GM21825 (cell line): ENCODE results near the gene TTYH3.

Source experiments
- ATAC-seq: cut with Tn5 transposase; IDR thresholded peaks from one replicate; pipeline ENCODE4 v1.9.1; 2021; ENCODE audit warnings: mild to moderate bottlenecking, moderate library complexity; ENCODE audit not compliant: unreplicated experiment

TTYH3 gene

DNA sequence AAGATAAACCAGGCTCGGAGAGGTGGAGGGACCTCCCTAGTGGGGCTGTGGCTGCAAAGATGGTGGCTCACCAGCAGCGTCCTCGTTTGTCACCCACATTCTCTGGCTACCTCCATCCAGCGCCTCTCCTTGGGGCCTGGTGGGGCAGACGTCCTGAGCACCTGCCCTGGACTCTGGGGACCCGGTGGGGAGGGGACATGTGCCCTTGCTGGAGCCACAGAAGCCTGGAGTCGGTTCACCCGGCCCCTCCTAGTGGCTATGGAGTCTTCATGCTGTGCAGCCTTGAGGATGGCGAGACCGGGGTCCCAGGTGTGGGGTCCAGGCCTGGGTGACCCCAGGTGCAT lies 14.5 kb downstream of the TTYH3 start:
- ATAC-seq, result no peak

DNA sequence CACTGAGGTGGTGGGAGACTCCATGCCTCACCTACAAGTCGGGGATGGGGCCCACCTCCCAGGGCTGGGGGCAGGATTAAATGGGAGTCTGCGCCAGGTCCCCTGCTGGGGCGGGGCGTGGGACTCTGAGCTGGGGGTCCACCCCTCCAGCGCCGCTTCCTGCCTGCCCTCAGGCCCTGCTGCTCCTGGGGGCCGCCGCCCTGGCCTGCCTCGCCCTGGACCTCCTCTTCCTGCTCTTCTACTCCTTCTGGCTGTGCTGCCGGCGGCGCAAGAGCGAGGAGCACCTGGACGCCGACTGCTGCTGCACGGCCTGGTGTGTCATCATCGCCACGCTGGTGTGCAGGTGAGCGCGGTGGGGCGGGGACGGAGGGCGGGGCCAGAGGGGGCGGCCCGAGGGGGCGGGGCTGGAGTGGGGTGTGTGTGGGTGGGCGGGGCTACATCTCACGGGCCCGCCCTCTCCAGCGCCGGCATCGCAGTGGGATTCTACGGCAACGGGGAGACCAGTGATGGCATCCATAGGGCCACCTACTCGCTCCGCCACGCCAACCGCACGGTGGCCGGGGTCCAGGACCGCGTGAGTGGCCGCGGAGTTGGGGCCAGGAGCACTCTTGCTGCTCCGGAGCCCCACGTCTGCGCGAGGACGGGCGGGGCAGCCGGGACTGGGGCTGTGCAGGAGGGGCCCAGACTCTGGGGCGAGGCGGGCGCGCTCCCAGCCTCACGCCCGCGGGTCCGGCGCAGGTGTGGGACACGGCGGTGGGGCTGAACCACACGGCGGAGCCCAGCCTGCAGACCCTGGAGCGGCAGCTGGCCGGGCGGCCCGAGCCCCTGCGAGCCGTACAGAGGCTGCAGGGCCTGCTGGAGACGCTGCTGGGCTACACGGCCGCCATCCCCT lies 15.1 kb downstream of the TTYH3 start:
- no peak for ATAC-seq

- no peak for ATAC-seq
Measured at GRCh38 chr7:2647594-2648172, 15.9 kb downstream of the TTYH3 start.

- no peak for ATAC-seq
Measured at GRCh38 chr7:2649139-2649838, 17.5 kb downstream of the TTYH3 start.

DNA sequence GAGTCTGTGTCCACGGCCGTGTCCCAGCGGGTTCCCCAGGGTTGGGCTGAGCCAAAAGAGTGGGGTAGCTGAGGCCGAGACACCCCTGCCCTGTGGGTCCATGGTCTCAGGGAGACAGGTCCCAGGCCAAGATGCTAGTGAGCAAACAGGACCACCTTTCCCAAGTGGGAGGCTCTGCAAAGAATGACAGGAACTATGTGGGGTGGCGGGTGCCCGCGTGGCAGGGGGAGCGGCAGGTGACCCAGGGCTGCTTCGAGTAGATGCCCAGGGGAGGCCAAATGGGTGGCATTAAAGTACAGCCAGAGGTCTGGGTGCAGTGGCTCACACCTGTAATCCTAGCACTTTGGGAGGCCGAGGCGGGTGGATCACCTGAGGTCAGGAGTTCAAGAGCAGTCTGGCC lies 18.2 kb downstream of the TTYH3 start:
- ATAC-seq, result no peak

- no peak for ATAC-seq
Measured at GRCh38 chr7:2650451-2650850, 18.7 kb downstream of the TTYH3 start.

- no peak for ATAC-seq
Measured at GRCh38 chr7:2651336-2651735, 19.6 kb downstream of the TTYH3 start.

DNA sequence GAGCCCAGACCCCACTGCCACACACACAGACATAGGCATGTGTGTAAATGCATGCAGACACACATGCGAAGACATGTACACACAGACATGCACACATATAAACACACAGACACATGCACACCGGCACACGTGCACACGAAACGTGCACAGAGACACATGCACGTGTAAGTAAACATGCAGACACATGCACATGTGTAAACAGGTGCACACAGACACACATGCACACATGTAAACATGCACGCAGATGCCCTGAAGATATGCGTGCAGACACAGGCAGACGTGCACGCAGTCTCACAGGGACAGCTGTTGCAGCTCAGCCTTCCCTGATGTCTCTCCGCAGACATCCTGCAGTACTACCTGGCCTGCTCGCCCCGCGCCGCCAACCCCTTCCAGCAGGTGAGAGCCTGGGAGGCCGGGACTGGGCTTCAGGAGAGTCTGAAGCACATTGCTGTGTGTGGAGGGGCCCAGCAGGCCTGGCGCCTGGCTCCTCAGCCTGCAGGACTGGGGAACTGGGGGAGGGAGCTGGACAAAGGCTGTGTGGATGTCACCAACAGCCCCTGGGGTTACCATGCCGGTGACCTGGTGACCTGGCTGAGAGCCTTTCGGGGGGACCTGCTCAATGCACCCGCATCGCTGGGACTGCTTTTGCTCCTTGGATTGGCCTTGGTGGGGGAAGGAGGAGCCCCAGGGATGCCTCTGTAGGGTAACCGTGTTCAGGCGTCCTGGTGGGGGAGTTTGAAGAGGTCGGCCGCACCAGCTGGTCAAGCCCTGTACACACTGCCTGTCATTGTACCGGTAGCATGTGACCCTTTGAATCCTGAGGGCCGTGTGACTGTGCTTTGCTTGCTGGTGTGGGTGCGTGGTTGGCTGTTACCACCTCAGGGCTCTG lies 20.3 kb downstream of the TTYH3 start:
- no peak for ATAC-seq

DNA sequence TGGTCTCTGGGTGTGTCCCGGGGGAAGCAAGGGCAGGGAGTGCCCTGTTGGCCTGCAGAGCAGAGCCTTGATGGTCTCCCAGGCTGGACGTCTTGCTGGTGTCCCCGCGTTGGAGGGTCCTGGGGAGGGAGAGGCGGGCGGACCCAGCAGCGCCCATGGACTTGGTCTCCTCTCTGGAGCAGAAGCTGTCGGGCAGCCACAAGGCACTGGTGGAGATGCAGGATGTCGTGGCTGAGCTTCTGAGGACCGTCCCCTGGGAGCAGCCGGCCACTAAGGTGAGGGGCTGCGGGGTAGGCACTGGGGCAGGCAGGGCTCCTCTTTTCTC lies 20.9 kb downstream of the TTYH3 start:
- no peak for ATAC-seq

GRCh38 chr7:2654059-2654458 lies 22.3 kb downstream of the TTYH3 start:
- no peak for ATAC-seq

DNA sequence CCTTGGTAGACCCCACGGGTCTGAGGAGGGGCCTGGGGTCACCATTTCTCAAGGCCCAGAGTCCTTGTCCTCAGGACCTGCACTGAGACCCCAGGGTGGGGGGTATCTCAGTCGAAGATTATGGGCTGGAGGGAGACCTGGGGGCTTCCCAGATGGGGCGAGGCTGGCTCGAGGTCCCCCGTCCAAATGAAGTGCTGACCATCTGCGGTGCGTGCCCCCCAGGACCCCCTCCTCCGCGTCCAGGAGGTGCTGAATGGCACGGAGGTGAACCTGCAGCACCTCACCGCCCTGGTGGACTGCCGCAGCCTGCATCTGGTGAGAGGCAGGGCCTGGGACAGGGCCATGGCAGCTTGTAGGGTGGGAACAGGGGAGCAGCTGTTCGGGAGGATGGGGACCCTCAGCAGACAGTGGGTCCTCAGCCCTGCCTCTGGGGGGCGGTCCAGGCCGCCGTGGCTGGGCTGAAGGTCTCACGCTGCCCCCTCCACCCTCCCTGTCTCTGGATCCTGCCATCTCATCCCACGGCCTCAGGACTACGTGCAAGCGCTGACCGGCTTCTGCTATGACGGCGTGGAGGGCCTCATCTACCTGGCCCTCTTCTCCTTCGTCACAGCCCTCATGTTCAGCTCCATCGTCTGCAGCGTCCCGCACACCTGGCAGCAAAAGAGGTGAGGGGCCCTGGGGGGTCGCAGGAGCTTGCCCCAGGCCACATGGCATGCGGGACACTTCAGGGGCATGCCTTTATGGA lies 24.3 kb downstream of the TTYH3 start:
- ATAC-seq, result no peak

- ATAC-seq, result no peak
Measured at GRCh38 chr7:2657208-2657607, 25.4 kb downstream of the TTYH3 start.

GRCh38 chr7:2657920-2658671 lies 26.3 kb downstream of the TTYH3 start:
- no peak for ATAC-seq

- no peak for ATAC-seq
Measured at GRCh38 chr7:2658941-2659340, 27.2 kb downstream of the TTYH3 start.

- ATAC-seq, result no peak
Measured at GRCh38 chr7:2659556-2660358, 28.0 kb downstream of the TTYH3 start.

DNA sequence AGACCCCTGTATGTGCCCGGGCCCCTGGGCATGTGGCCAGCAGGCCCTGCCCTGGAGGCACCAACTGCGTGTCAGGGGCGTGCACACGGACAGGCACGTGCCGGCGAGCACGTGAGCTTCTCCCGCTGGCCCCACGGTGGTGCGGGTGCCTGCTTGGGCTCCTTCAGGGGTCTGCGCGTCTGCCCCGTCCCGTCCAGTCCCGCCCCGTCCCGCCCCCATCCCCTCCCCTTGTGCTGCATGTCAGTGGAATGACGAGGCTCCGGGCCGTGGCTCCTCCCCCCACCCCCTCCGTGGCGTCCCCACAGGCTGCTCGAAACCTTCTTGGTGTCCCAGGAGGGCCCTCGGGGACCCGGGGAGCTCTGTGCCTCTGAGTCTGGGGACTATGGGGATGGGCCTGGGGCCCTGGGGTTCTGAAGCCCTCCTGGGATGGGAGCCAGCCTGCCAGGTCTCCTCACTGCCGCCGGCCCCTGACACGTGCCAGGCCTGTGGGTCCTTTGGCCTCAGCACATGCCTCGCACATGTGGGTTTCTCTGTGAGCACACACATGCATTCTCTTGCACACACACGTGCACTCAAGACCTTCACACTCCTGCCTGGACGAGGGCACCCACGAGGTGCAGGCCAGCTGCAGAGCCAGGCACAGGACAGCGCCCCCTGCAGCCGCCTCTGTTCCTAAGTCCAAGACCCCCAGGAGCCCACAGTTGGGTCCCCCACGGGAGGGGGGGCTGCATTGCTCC lies 28.7 kb downstream of the TTYH3 start:
- ATAC-seq, result no peak

- no peak for ATAC-seq
Measured at GRCh38 chr7:2661096-2661449, 29.3 kb downstream of the TTYH3 start.

GRCh38 chr7:2661602-2662272 lies 30.0 kb downstream of the TTYH3 start:
- ATAC-seq, result no peak
